ENCODE measurements around the gene ADARB2.

The ADARB2 gene

GRCh38 chr10:1392127-1392526 is 345.2 kb downstream of the ADARB2 start:
- Histone ChIP-seq H2AK5ac (ENCODE audit: low read depth, low read length) (no peak overlapping the region), H2BK5ac (ENCODE audit: low read length) (no peak overlapping the region), H3K36me3 (replicated peaks in 1 of 2; ENCODE audit: control insufficient read depth in 2 of 2, insufficient read depth in 2 of 2, low read length in 2 of 2) (no peaks in the 10 kb centered on the region), H3K27me3 (ENCODE audit: control insufficient read depth in 3 of 3, insufficient read depth in 3 of 3, low read depth in 1 of 3, low read length in 3 of 3) (no peaks in the 10 kb centered on the region), H2AFZ (ENCODE audit: low read length) (no peak overlapping the region), H3K9ac (ENCODE audit: low read depth, low read length, poor library complexity) (no peak overlapping the region), H3K4ac (ENCODE audit: low read length) (no peak overlapping the region), H3K23ac (ENCODE audit: low read depth, low read length, poor library complexity) (no peak overlapping the region), H3K79me1 (ENCODE audit: low read depth, low read length) (no peaks in the 10 kb centered on the region), H2BK15ac (ENCODE audit: low read length) (no peak overlapping the region), H3K14ac (ENCODE audit: low read length) (no peak overlapping the region), H4K8ac (ENCODE audit: low read depth, low read length) (no peak overlapping the region), H2BK12ac (ENCODE audit: low read length) (no peak overlapping the region), H2BK120ac (ENCODE audit: low read depth, low read length) (no peak overlapping the region), H3K4me1 (ENCODE audit: control insufficient read depth in 2 of 2, insufficient read depth in 1 of 2, low read depth in 1 of 2, low read length in 2 of 2) (peaks cover 0 to 2% of the 10 kb centered on the region in 2 donors), H3K4me3 (ENCODE audit: low read length in 2 of 2) (no peak overlapping the region), H3K27ac (replicated peaks; ENCODE audit: low read length) (no peak overlapping the region), H3K18ac (ENCODE audit: low read length) (no peak overlapping the region), H4K91ac (ENCODE audit: low read depth, low read length, poor library complexity) (no peak overlapping the region), H3K4me2 (ENCODE audit: insufficient read depth, low read length, poor library complexity, severe bottlenecking) (no peak overlapping the region), H3K9me3 (replicated peaks in 1 of 2; ENCODE audit: control insufficient read depth in 2 of 2, insufficient read depth in 1 of 2, low read depth in 1 of 2, low read length in 2 of 2) (no peaks in the 10 kb centered on the region)
- no CpG with 5 or more reads among the region's 4 CpGs for WGBS, 2 donors (ENCODE audit: extremely low coverage in 2 of 2, insufficient read length in 2 of 2, insufficient replicate concordance in 1 of 2)
- DNase-seq (ENCODE audit: low spot score): no peak

DNA sequence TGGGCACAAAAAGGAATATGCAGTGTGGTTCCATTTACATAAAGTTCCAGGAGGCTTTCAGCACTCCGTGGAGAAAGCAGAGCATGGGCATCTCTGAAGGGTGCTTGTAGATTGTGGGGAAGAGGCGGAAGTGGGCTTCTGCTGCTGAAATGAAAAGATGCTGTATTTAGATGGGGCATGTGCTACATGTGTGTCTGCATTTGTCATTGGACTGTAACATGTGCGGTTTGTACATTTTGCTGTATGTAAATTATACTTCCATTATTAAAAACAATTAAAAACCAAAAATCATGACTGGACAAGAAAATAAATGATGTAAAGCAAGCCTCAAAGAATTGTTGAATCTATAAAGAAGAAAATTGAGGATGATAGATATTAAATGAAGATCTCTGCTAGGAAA is 347.1 kb downstream of the ADARB2 start:
- Histone ChIP-seq H3K79me1 (ENCODE audit: low read depth, low read length) (no peaks in the 10 kb centered on the region), H2AFZ (ENCODE audit: low read length) (no peak overlapping the region), H2BK5ac (ENCODE audit: low read length) (no peak overlapping the region), H2AK5ac (ENCODE audit: low read depth, low read length) (no peak overlapping the region), H4K91ac (ENCODE audit: low read depth, low read length, poor library complexity) (no peak overlapping the region), H3K4me3 (ENCODE audit: low read length in 2 of 2) (no peak overlapping the region), H3K27ac (replicated peaks; ENCODE audit: low read length) (no peak overlapping the region), H2BK12ac (ENCODE audit: low read length) (no peak overlapping the region), H3K27me3 (ENCODE audit: control insufficient read depth in 3 of 3, insufficient read depth in 3 of 3, low read depth in 1 of 3, low read length in 3 of 3) (no peaks in the 10 kb centered on the region), H3K23ac (ENCODE audit: low read depth, low read length, poor library complexity) (no peak overlapping the region), H3K4ac (ENCODE audit: low read length) (no peak overlapping the region), H2BK15ac (ENCODE audit: low read length) (no peak overlapping the region), H3K4me2 (ENCODE audit: insufficient read depth, low read length, poor library complexity, severe bottlenecking) (no peak overlapping the region), H3K4me1 (ENCODE audit: control insufficient read depth in 2 of 2, insufficient read depth in 1 of 2, low read depth in 1 of 2, low read length in 2 of 2) (no peaks in the 10 kb centered on the region), H4K8ac (ENCODE audit: low read depth, low read length) (no peak overlapping the region), H2BK120ac (ENCODE audit: low read depth, low read length) (no peak overlapping the region), H3K9ac (ENCODE audit: low read depth, low read length, poor library complexity) (no peak overlapping the region), H3K9me3 (replicated peaks in 1 of 2; ENCODE audit: control insufficient read depth in 2 of 2, insufficient read depth in 1 of 2, low read depth in 1 of 2, low read length in 2 of 2) (no peaks in the 10 kb centered on the region), H3K18ac (ENCODE audit: low read length) (no peak overlapping the region), H3K36me3 (replicated peaks in 1 of 2; ENCODE audit: control insufficient read depth in 2 of 2, insufficient read depth in 2 of 2, low read length in 2 of 2) (no peaks in the 10 kb centered on the region), H3K14ac (ENCODE audit: low read length) (no peak overlapping the region)
- no peak for DNase-seq (ENCODE audit: low spot score)
- WGBS, 2 donors (ENCODE audit: extremely low coverage in 2 of 2, insufficient read length in 2 of 2, insufficient replicate concordance in 1 of 2): no CpG with 5 or more reads among the region's 3 CpGs

GRCh38 chr10:1384026-1384425 is 353.3 kb downstream of the ADARB2 start:
- no peak overlapping the region for H3K9ac ChIP-seq (ENCODE audit: low read depth, low read length, poor library complexity)
- no peaks in the 10 kb centered on the region for H3K9me3 ChIP-seq (replicated peaks in 1 of 2; ENCODE audit: control insufficient read depth in 2 of 2, insufficient read depth in 1 of 2, low read depth in 1 of 2, low read length in 2 of 2)
- no peak overlapping the region for H2AK5ac ChIP-seq (ENCODE audit: low read depth, low read length)
- no peak overlapping the region for H3K4ac ChIP-seq (ENCODE audit: low read length)
- H2BK15ac ChIP-seq (ENCODE audit: low read length): no peak overlapping the region
- no peak overlapping the region for H4K91ac ChIP-seq (ENCODE audit: low read depth, low read length, poor library complexity)
- H3K36me3 ChIP-seq (replicated peaks in 1 of 2; ENCODE audit: control insufficient read depth in 2 of 2, insufficient read depth in 2 of 2, low read length in 2 of 2): no peaks in the 10 kb centered on the region
- no peak overlapping the region for H2AFZ ChIP-seq (ENCODE audit: low read length)
- no peak overlapping the region for H3K4me2 ChIP-seq (ENCODE audit: insufficient read depth, low read length, poor library complexity, severe bottlenecking)
- H3K27ac ChIP-seq (replicated peaks; ENCODE audit: low read length): no peak overlapping the region
- DNase-seq (ENCODE audit: low spot score): no peak
- no peak overlapping the region for H2BK5ac ChIP-seq (ENCODE audit: low read length)
- H3K14ac ChIP-seq (ENCODE audit: low read length): no peak overlapping the region
- no peak overlapping the region for H3K4me3 ChIP-seq (ENCODE audit: low read length in 2 of 2)
- H3K27me3 ChIP-seq (ENCODE audit: control insufficient read depth in 3 of 3, insufficient read depth in 3 of 3, low read depth in 1 of 3, low read length in 3 of 3): peaks cover 0 to 3% (median 0%) of the 10 kb centered on the region in 3 experiments
- no peak overlapping the region for H2BK12ac ChIP-seq (ENCODE audit: low read length)
- H3K23ac ChIP-seq (ENCODE audit: low read depth, low read length, poor library complexity): no peak overlapping the region
- peaks cover 0 to 7% of the 10 kb centered on the region in 2 donors for H3K4me1 ChIP-seq (ENCODE audit: control insufficient read depth in 2 of 2, insufficient read depth in 1 of 2, low read depth in 1 of 2, low read length in 2 of 2)
- no peak overlapping the region for H3K18ac ChIP-seq (ENCODE audit: low read length)
- no peak overlapping the region for H2BK120ac ChIP-seq (ENCODE audit: low read depth, low read length)
- H3K79me1 ChIP-seq (ENCODE audit: low read depth, low read length): no peaks in the 10 kb centered on the region
- no peak overlapping the region for H4K8ac ChIP-seq (ENCODE audit: low read depth, low read length)
- no CpG with 5 or more reads among the region's 5 CpGs for WGBS, 2 donors (ENCODE audit: extremely low coverage in 2 of 2, insufficient read length in 2 of 2, insufficient replicate concordance in 1 of 2)

DNA sequence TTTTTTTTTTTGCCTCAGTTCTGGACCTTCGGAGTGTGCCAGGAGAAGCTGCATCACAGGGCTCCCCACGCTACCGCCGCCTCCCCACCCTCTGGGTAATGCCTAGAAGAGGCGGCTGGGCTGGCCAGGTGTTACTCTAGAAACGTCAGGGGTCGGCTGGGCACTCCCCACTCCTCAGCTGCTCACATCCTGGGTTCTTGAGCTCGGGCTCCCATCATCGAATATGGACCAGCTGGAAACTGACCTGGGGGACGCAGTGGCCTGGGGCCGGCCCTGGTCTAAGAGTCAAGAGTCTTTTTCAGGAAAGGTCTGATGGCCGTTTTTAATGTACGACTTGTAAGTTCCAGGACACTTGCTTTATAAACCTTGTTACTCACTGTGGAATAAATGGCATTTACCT is 354.6 kb downstream of the ADARB2 start:
- Histone ChIP-seq H4K8ac (ENCODE audit: low read depth, low read length) (no peak overlapping the region), H3K9me3 (replicated peaks in 1 of 2; ENCODE audit: control insufficient read depth in 2 of 2, insufficient read depth in 1 of 2, low read depth in 1 of 2, low read length in 2 of 2) (no peaks in the 10 kb centered on the region), H2BK12ac (ENCODE audit: low read length) (no peak overlapping the region), H3K79me1 (ENCODE audit: low read depth, low read length) (no peaks in the 10 kb centered on the region), H3K4me2 (ENCODE audit: insufficient read depth, low read length, poor library complexity, severe bottlenecking) (no peak overlapping the region), H3K18ac (ENCODE audit: low read length) (no peak overlapping the region), H2AK5ac (ENCODE audit: low read depth, low read length) (no peak overlapping the region), H2BK5ac (ENCODE audit: low read length) (no peak overlapping the region), H3K36me3 (replicated peaks in 1 of 2; ENCODE audit: control insufficient read depth in 2 of 2, insufficient read depth in 2 of 2, low read length in 2 of 2) (no peaks in the 10 kb centered on the region), H3K9ac (ENCODE audit: low read depth, low read length, poor library complexity) (no peak overlapping the region), H3K14ac (ENCODE audit: low read length) (no peak overlapping the region), H2AFZ (ENCODE audit: low read length) (no peak overlapping the region), H3K23ac (ENCODE audit: low read depth, low read length, poor library complexity) (no peak overlapping the region), H3K4ac (ENCODE audit: low read length) (no peak overlapping the region), H3K27ac (replicated peaks; ENCODE audit: low read length) (no peak overlapping the region), H3K27me3 (ENCODE audit: control insufficient read depth in 3 of 3, insufficient read depth in 3 of 3, low read depth in 1 of 3, low read length in 3 of 3) (peaks cover 0 to 3% (median 0%) of the 10 kb centered on the region in 3 experiments), H2BK15ac (ENCODE audit: low read length) (no peak overlapping the region), H3K4me1 (ENCODE audit: control insufficient read depth in 2 of 2, insufficient read depth in 1 of 2, low read depth in 1 of 2, low read length in 2 of 2) (peaks cover 0 to 9% of the 10 kb centered on the region in 2 donors), H2BK120ac (ENCODE audit: low read depth, low read length) (no peak overlapping the region), H3K4me3 (ENCODE audit: low read length in 2 of 2) (no peak overlapping the region), H4K91ac (ENCODE audit: low read depth, low read length, poor library complexity) (no peak overlapping the region)
- no peak for DNase-seq (ENCODE audit: low spot score)
- no CpG with 5 or more reads among the region's 13 CpGs for WGBS, 2 donors (ENCODE audit: extremely low coverage in 2 of 2, insufficient read length in 2 of 2, insufficient replicate concordance in 1 of 2)
